ENCODE data around the gene MRPL52. TPM values are rescaled to one million over a fixed set of nuclear protein-coding genes. Genes with fewer than 3 reads are reported as not detected.

Gene MRPL52
- total RNA-seq, 2 experiments from 2014 or later = 122 to 126 TPM

DNA sequence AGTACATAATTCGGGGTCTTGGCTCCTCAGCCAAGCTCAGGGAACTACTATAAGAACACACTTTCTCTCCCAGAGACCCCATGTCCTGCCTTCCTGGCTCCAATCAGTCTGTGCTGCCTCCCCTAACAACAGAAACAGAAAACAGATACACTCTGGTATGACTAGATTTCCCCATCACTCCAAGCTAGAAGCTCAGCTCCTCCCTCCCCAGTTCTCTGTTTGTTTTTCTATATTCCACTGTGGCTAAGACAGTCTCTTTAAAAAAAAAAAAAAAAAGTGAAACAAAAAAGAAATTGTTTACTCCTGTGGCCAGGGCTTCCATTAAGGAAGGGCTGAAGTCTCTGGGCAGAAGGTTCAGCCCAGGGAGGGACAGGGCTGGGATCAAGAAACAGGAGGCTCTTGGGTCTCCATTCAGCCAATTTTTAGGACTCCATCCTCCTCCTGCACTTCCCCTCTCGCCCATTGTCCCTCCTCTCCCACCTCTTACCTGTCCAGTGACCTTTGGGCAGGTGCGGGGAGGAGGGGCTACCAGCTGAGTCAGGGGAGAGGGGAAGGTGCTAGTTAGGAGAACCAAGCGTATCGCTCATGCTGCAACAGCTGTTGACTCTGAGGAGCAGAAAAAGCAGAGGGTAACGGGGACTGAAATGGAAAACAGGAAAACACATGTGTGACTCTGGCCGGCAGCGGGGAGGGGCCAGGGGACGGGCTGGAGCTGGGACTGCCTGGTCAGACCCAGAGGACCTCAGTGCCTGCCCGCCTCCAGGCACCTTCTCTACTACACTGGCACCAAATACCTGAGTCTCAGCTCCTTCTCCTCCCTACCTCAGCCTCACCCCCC is 10.3 kb upstream of the MRPL52 start:
- intact Hi-C loops (cut with micrococcal nuclease) = no loop called here
- ATAC-seq (peak; percentile 34), DNase-seq (no peak)
- ChIA-PET POLR2A (no interaction called here), CTCF (interaction anchor here (0.7 to 22.4 kb wide), 9 partner anchors 11 to 249 kb away, joined by 3 to 469 read pairs (median 3); partner anchors contain the start of genes LRP10 and OXA1L)
- no peak overlapping the region for H3K4me3 Mint-ChIP-seq
- no peaks in the 10 kb centered on the region for H3K36me3 Mint-ChIP-seq (ENCODE audit: low read depth)
- peak overlapping the region; percentile 46 for H3K27ac Mint-ChIP-seq
- H3K4me1 Mint-ChIP-seq (ENCODE audit: low read depth) = peaks cover 22% of the 10 kb centered on the region
- H3K27me3 Mint-ChIP-seq = peaks cover 10% of the 10 kb centered on the region
- no peaks in the 10 kb centered on the region for H3K9me3 Mint-ChIP-seq
- TF ChIP-seq, protein P1, sequence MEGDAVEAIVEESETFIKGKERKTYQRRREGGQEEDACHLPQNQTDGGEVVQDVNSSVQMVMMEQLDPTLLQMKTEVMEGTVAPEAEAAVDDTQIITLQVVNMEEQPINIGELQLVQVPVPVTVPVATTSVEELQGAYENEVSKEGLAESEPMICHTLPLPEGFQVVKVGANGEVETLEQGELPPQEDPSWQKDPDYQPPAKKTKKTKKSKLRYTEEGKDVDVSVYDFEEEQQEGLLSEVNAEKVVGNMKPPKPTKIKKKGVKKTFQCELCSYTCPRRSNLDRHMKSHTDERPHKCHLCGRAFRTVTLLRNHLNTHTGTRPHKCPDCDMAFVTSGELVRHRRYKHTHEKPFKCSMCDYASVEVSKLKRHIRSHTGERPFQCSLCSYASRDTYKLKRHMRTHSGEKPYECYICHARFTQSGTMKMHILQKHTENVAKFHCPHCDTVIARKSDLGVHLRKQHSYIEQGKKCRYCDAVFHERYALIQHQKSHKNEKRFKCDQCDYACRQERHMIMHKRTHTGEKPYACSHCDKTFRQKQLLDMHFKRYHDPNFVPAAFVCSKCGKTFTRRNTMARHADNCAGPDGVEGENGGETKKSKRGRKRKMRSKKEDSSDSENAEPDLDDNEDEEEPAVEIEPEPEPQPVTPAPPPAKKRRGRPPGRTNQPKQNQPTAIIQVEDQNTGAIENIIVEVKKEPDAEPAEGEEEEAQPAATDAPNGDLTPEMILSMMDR (IDR thresholded peaks at IDR 0.05) = no peak

DNA sequence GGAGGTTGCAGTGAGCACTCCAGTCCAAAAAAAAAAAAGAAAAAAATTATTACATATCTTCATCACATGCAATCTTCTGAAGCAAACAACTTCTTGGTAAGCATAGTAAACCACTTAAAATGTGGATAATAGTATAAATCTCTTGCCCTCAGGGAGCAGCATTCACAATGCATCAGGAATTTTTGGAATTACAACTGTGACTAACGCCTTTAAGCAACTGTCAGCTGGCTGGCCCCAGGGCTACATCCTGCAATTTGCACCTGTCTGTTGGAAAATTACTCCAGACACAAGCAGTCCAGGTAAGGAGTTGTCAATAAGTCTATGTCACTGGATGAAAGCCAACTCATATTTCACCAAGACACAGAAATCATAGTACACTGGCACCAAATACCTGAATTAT is 9.0 kb upstream of the MRPL52 start:
- DNase-seq (no peak), ATAC-seq (no peak)
- ChIA-PET CTCF (interaction anchor here (1.0 to 22.4 kb wide), 3 partner anchors 10 to 54 kb away, joined by 3 to 469 read pairs (median 3); partner anchors contain the start of gene OXA1L), POLR2A (interaction anchor here (1.1 kb wide), 1 partner anchor 8 kb away, joined by 3 read pairs; no protein-coding TSS in a partner anchor)
- H3K36me3 Mint-ChIP-seq (ENCODE audit: low read depth) = no peaks in the 10 kb centered on the region
- TF ChIP-seq, protein P1 (IDR thresholded peaks at IDR 0.05) = no peak
- peaks cover 12% of the 10 kb centered on the region for H3K27me3 Mint-ChIP-seq
- intact Hi-C loops (cut with micrococcal nuclease) = loop anchor here (10.0 kb wide), 1 partner anchor 246 kb away; no protein-coding TSS in a partner anchor
- no peak overlapping the region for H3K27ac Mint-ChIP-seq
- no peak overlapping the region for H3K4me3 Mint-ChIP-seq
- peaks cover 30% of the 10 kb centered on the region for H3K4me1 Mint-ChIP-seq (ENCODE audit: low read depth)
- H3K9me3 Mint-ChIP-seq = no peaks in the 10 kb centered on the region

DNA sequence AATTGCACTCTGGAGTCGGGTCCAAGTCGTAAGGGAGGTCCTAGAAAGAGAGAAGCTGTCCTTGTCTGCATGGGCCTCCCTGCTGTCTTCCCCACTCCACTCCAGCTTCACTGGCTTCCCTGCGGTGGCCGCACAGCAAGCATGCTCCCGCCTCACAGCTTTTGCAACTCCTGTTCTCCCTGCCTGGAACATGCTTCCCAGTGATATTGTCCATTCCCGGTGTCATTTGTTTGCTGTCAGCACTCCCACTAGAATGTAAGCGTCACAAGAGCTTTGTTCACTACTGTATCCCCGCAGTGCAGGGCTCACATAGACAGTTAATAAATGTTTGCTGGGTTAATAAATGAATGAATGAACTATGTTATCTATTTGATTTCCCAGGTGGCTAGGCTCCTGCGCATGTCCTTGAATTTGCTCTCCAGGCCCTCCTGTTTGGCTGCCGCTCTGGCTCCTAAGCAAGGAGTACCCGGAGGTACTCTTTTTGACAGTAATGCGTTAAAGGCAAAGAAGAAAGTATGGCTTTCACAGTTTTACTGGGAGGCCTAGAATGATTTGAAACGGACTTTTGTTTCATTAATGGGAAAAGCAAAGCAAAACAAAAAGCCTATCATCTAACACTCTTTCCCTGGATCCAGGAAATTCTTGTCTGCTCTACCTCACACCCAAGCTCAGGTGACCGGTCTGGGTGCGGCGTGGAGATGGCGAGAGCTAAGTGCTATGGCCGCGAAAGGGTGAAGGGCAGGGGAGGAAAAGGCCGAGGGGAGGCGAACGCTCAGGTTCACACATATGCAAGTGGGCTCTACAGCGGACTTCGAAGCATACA is 8.3 kb upstream of the MRPL52 start:
- no peak for ATAC-seq
- DNase-seq = no peak
- intact Hi-C loops (cut with micrococcal nuclease) = loop anchor here (10.0 kb wide), 1 partner anchor 247 kb away; no protein-coding TSS in a partner anchor
- Mint-ChIP-seq H3K4me3 (no peak overlapping the region), H3K4me1 (ENCODE audit: low read depth) (peaks cover 27% of the 10 kb centered on the region), H3K36me3 (ENCODE audit: low read depth) (no peaks in the 10 kb centered on the region), H3K9me3 (no peaks in the 10 kb centered on the region), H3K27me3 (peaks cover 13% of the 10 kb centered on the region), H3K27ac (no peak overlapping the region)
- POLR2A ChIA-PET = interaction anchor here (0.8 to 1.9 kb wide), 7 partner anchors 9 to 260 kb away, joined by 3 to 7 read pairs (median 4); partner anchors contain the start of genes DAD1 and OXA1L
- CTCF ChIA-PET = interaction anchor here (0.7 to 22.4 kb wide), 4 partner anchors 36 to 251 kb away, joined by 3 to 469 read pairs (median 7); no protein-coding TSS in a partner anchor
- TF ChIP-seq, protein P1 (IDR thresholded peaks at IDR 0.05) = no peak

DNA sequence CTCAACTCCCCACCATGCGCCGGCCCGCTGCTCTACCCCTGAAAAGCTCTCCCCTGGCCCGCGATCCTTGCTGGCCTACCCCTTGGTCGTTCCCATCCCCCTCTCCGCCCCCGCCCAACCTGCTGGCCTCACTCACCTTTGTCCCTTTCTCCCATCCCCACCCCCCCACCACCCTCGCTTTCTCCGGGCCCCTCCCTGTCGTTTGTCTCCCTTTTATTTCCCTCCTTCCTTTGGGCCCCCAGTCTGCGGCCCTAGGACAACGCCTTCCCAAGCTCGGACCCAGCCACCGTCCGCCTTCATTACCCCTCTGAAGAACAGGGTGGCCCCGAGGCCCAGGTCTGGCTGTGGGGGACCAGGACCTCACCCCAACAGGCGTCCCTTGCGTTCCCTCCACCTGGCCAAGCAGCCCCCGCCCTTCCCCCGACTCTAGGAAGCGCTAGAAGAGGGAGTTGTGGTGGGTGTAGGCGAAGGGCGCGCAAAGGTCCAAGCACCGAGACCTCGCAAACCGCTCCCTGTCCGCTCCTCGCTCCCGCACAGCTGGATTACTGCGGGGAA is 7.6 kb upstream of the MRPL52 start:
- no peaks in the 10 kb centered on the region for H3K9me3 Mint-ChIP-seq
- peak overlapping the region; percentile 59 for H3K4me3 Mint-ChIP-seq
- H3K4me1 Mint-ChIP-seq (ENCODE audit: low read depth) = peaks cover 27% of the 10 kb centered on the region
- DNase-seq (no peak), ATAC-seq (no peak)
- no peaks in the 10 kb centered on the region for H3K36me3 Mint-ChIP-seq (ENCODE audit: low read depth)
- CTCF ChIA-PET = interaction anchor here (0.7 to 22.4 kb wide), 31 partner anchors 8 to 908 kb away, joined by 3 to 469 read pairs (median 5); partner anchors contain the start of genes LRP10, MMP14, OXA1L and REM2
- H3K27me3 Mint-ChIP-seq = peaks cover 13% of the 10 kb centered on the region
- no peak overlapping the region for H3K27ac Mint-ChIP-seq
- POLR2A ChIA-PET = interaction anchor here (0.6 to 1.9 kb wide), 7 partner anchors 8 to 261 kb away, joined by 3 to 7 read pairs (median 4); partner anchors contain the start of genes DAD1 and OXA1L
- TF ChIP-seq, protein P1 (IDR thresholded peaks at IDR 0.05) = no peak
- intact Hi-C loops (cut with micrococcal nuclease) = loop anchor here (10.0 kb wide), 1 partner anchor 247 kb away; no protein-coding TSS in a partner anchor

All from activated CD8-positive, alpha-beta T cell treated with anti-CD3 and anti-CD28 coated beads for 36 hours (primary cell).